Eye (tissue), 1 donor: ENCODE measurements around the gene FAM83F.
A peak's percentile ranks its signal among the peaks of the same experiment; 100 is the strongest.

Experiments used
- DNase-seq: peaks from one replicate; pipeline ENCODE4 v3.0.0-alpha.2; 2015

Gene FAM83F

GRCh38 chr22:39995393-39996252 lies 869 bp downstream of the FAM83F start:
- no peak for DNase-seq

DNA sequence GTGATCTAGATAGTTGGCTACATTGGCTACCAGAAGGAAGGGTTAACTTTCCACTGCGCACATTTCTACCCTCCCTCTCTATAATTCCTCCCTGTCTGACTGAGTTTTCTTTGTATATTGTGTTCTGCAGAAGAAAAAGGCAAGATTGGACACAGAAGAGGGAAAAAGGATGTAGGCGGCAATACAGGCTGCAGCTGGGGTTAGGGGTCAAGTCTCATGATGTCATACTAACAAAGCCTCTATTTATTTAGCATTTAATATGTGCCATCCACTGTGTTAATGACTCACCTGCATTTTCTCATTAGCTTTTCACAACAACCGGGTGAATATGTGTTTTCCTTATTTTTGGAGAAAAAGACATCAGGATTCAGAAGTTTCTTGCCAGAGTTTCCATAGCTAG lies 2.0 kb downstream of the FAM83F start:
- no peak for DNase-seq

DNA sequence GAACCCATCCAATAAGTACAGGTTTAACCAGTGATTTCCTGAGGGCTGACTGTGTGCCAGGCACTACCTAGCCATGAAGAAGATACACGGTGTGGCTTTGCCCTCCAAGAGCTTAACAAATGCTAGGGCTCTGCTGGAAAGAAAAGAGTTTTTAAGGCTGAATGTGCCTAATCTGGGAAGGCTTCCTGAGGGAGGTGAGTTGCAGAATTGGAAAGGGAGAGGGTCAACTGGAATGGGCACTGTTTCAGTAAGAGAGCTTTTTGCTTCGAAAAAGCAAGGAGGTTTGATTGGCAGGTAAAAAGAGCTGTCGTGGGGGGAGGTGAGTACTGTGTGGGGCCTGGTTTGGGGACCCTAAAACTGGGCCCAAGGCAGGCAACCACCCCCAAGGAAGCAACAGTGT lies 2.7 kb downstream of the FAM83F start:
- no peak for DNase-seq

- peak; percentile 88 for DNase-seq
Measured at GRCh38 chr22:39997939-39998726, 3.4 kb downstream of the FAM83F start.

GRCh38 chr22:39999144-39999757 lies 4.5 kb downstream of the FAM83F start:
- DNase-seq: no peak

DNA sequence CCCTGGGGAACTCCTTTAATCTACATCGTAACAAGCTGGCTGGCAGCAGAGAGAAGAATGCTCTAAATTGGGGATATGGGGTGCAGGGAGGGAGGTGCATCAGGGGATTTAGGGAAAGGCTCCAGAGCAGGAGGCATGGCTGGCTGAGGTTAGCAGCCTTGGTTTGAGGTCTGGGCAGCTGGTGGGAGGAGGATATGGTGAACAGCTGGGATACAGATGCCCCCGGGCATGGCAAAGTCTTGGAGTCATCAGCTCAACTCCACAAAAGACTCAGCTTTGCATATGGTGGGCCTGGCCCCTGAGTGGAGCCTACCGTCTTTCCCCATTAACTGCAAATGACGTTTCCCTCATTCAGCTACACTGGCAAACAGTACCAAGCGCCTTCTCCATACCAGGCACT lies 5.4 kb downstream of the FAM83F start:
- DNase-seq: no peak

GRCh38 chr22:40001106-40001505 lies 6.4 kb downstream of the FAM83F start:
- DNase-seq: no peak

DNA sequence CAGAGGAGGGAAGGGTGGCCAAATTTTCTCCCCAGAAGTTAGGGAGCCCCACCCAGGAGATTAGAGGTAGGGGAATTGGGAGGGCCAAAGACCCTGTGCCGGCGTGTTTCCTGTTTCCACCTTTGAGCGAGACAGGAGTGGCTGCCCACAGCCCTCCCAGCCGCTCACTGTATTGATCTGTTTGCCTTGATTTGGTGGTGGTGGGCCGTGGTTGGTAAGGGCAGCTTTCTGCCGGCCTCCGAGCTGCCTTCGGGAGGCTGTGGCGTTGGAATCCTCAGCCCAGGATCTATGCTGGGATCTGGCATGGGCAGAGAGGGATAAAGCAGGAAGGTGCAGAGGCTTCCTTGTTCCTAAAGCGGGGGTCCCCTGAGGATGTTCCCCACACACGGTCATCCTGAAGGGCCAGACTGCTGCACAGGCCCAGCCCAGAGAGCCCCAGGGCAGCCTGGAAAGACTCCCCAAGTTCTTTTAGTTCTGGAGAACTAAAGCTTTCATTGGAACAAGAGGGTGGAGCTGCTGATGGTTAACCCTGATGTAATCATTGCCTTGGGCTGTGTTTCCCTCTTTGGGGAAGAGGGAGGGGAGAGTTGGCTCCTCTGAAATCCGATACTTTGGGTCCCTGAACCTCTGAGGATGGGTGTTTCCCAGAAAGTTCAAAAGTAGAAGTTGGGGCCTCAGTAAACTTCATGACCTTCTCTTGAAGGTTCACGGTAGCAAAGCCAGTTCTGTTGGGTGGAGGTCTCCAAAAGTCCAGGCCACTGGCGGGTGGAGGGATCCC lies 7.2 kb downstream of the FAM83F start:
- DNase-seq: no peak

GRCh38 chr22:40002935-40003715 lies 8.4 kb downstream of the FAM83F start:
- DNase-seq: no peak

DNA sequence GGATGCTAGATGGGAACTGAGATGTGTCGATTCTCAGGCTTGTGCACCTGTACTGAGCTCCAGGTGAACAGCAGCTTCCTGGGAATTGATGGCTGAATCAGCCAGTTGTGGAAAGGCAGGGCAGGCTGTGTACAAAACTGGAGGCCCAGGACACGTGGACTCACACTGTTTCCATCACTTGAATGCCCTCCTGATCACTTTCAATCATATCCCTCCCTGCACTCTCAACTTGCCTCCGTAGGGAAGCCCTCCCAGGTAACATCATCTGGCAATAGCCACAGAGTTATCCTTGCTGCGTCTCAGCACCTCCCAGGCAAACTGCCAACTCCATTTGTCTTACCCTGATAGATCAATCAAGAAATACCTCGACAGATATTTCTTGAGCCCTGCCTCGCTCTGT lies 10.1 kb downstream of the FAM83F start:
- no peak for DNase-seq

- no peak for DNase-seq
Measured at GRCh38 chr22:40006641-40007040, 11.9 kb downstream of the FAM83F start.

DNA sequence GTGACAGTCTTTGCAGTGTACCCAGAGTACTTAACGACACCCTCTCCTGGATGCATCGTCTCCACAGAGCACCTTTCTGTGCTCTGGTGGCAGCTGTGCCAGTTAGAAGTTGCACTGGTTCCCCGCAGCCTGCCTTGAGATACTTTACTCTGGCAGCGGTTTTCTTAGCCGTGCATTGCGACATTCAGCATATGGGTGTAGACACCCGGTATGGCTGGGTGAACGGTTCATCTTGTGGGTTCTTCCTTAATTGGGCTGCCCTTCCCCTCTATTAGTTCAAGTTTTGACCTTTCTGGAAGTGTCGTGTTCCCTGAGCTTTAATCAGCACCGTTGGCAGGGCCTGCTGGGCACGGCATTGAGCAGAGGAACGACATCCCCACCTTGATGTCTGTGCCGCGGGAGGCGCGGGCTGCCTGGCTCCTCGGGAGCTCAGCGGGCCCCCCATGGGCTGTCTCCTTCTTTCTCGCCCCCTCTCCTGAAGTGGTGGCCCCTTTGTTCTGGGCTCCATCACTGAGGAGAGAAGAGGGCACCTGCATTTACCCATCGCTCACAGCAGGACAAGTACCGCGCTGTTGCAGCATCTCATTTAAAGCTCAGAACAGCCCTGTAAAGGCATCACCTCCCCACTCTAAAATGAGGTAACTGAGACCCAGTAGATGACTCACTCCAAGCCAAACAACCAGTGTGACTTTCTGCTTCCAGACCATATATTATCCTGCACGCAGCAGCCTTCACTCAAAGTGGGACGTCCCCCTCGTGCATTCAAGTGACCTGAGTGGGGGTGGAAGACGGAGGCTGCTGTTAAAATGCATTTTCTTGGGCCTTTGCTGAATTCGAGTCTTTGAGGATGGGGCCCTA lies 13.3 kb downstream of the FAM83F start:
- DNase-seq: no peak

GRCh38 chr22:40008726-40009291 lies 14.1 kb downstream of the FAM83F start:
- DNase-seq: no peak

GRCh38 chr22:40009292-40009774 lies 14.6 kb downstream of the FAM83F start:
- peak; percentile 92 for DNase-seq

GRCh38 chr22:40009951-40010671 lies 15.4 kb downstream of the FAM83F start:
- peak; percentile 81 for DNase-seq

- DNase-seq: no peak
Measured at GRCh38 chr22:40010746-40011145, 16.0 kb downstream of the FAM83F start.

GRCh38 chr22:40014667-40015248 lies 20.0 kb downstream of the FAM83F start:
- no peak for DNase-seq

GRCh38 chr22:40015358-40015976 lies 20.7 kb downstream of the FAM83F start:
- no peak for DNase-seq

- no peak for DNase-seq
Measured at GRCh38 chr22:40018051-40018450, 23.3 kb downstream of the FAM83F start.
